IMR-90 (cell line): Measurements from ENCODE around the gene PRKCA.

Experiments
- MXI1 ChIP-seq: IDR thresholded peaks from 2 replicates; pipeline ENCODE4 v1.6.1; 2012; ENCODE audit warnings: low read depth, mild to moderate bottlenecking, low read length, moderate library complexity, borderline replicate concordance
- POLR2A ChIP-seq: IDR thresholded peaks from 2 replicates; pipeline ENCODE4 v1.6.1; 2012; ENCODE audit warnings: mild to moderate bottlenecking, low read depth, low read length
- SMC3 ChIP-seq: fragments of 150-350 bp; IDR thresholded peaks from 2 replicates; pipeline ENCODE4 v1.6.1; 2016; ENCODE audit warnings: low read depth, mild to moderate bottlenecking, antibody characterized with exemption, low read length, moderate library complexity
- TF ChIP-seq, protein P1 (sequence below): conservative IDR thresholded peaks from 2 replicates; pipeline ENCODE4 v1.5.1; 2012; ENCODE audit warnings: mild to moderate bottlenecking, low read depth, low read length, improper control_type of control experiment

DNA sequence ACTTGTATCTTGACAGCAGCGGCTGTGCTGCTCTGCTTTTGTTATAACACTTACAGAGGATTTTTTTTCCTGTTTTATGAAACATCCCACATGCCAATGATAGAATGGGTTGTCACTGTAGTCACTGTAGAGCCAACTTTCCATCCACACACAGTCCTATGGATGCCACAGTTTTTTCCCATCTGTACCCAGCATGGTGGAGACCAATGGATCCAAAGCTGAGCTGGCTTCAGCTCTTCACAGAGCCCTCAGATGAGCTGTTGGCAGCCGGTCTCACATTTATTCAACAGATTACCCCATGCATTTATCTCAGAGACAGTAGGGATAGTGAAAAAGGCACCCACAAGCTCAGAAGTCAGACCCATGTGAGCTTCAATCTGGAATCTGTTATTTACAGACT is 441.1 kb downstream of the PRKCA start:
- TF ChIP-seq SMC3 (no peak), MXI1 (no peak), POLR2A (no peak)
- TF ChIP-seq, protein P1, sequence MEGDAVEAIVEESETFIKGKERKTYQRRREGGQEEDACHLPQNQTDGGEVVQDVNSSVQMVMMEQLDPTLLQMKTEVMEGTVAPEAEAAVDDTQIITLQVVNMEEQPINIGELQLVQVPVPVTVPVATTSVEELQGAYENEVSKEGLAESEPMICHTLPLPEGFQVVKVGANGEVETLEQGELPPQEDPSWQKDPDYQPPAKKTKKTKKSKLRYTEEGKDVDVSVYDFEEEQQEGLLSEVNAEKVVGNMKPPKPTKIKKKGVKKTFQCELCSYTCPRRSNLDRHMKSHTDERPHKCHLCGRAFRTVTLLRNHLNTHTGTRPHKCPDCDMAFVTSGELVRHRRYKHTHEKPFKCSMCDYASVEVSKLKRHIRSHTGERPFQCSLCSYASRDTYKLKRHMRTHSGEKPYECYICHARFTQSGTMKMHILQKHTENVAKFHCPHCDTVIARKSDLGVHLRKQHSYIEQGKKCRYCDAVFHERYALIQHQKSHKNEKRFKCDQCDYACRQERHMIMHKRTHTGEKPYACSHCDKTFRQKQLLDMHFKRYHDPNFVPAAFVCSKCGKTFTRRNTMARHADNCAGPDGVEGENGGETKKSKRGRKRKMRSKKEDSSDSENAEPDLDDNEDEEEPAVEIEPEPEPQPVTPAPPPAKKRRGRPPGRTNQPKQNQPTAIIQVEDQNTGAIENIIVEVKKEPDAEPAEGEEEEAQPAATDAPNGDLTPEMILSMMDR, result no peak
